Activated CD8-positive, alpha-beta memory T cell treated with anti-CD3 and anti-CD28 coated beads for 36 hours (primary cell): ENCODE results near the gene ANKRD44. TPM values are rescaled to one million over a fixed set of nuclear protein-coding genes. Genes with fewer than 3 reads are reported as not detected.

Experiments
- CTCF ChIA-PET: fragments of 350-600 bp; sonication (Branson Sonifier 250); formaldehyde crosslinking; loops from one replicate; lab custom pipeline; 2021; ENCODE audit warnings: antibody characterized with exemption; lab: Charles Lee
- POLR2A ChIA-PET: fragments of 350-600 bp; sonication (Branson Sonifier 250); formaldehyde crosslinking; loops from one replicate; lab custom pipeline; 2021; ENCODE audit warnings: antibody characterized with exemption; lab: Charles Lee
- total RNA-seq, 2 experiments: library from RNA; stranded (reverse); gene quantifications; one replicate each; pipeline ENCODE4 v1.2.3, GENCODE V29; 2021

Gene ANKRD44
- total RNA-seq, 2 experiments from 2014 or later: 119 to 130 TPM

DNA sequence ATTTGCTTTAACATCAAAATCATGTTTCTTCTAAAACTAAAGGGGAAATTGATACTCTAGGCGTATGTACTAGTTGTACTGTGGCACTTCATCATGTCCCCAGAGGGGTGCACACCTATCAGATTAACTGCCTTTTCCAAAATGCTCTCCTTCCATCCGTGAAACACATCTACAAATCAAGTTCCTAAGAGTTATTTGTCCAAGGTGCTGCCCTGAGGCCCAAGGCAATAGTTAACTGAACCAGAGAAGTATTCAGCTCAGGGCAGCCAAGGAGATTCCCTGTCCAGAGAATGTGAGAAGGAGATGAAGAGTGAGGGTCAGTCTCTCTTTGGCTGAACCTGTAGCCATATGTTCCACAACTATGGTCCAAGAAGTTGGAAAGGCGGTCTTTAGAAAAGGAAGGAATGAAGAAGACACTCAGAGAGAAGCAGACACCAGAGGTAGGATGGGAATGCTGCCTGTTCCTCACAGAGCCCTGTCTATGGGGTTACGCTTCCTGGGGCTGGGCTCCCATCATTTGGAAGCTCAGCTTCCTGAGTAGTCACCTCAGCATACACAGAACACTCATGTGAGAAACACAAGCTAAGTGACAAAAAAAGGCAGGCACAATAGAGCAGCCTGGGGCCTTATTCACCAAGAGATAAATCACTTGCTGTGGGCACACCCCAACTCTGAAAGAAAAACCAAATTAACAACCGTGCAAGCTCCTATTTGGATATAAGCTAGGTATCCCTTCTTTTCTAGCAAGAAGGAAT lies 55.6 kb downstream of the ANKRD44 start:
- CTCF ChIA-PET: interaction anchor here (1.0 to 1.3 kb wide), 3 partner anchors 25 to 69 kb away, joined by 3 to 4 read pairs (median 4); no protein-coding TSS in a partner anchor
- POLR2A ChIA-PET: interaction anchor here (0.8 to 1.0 kb wide), 2 partner anchors 10 to 17 kb away, joined by 3 to 4 read pairs; no protein-coding TSS in a partner anchor

DNA sequence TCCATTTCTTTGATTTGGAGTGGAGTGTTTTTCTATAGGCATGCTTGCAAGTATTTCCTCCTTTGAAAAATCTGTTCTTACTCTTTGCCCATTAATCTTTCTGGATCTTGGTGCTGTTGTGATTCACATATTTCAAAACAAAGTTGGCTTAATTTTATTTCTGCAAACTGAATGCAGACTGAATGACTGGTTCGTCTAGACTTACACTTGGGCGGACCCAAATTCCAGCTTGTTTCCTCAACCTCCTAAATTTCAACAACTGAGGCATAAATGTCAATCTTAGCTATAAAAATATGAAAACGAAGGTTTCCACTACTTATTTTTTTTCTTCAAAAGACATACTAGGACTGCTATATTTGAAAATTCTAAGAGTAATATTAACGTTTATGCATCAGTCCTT lies 59.0 kb downstream of the ANKRD44 start:
- CTCF ChIA-PET: interaction anchor here (0.6 to 1.3 kb wide), 3 partner anchors 12 to 30 kb away, joined by 3 to 4 read pairs (median 3); no protein-coding TSS in a partner anchor
- POLR2A ChIA-PET: no interaction called here

DNA sequence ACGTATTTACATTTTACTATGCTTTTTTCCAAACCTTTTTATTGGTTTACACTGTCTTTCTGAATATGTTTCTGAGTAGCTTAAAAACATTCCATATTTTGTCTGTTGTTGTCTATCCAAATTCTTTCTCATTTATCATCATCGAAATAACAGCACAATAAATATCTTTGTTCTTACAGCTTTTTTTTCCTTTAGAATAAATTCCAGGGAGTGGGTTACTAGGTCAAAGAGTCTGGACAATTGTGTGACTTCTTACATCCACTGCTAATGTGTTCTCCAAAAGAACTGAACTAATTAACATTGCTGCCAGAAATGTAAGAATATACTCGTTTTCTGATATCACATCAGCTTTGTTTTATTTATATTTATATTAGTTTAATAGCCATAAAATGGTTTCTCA lies 59.4 kb downstream of the ANKRD44 start:
- CTCF ChIA-PET: interaction anchor here (0.6 to 1.3 kb wide), 4 partner anchors 11 to 36 kb away, joined by 3 to 4 read pairs (median 3); no protein-coding TSS in a partner anchor

DNA sequence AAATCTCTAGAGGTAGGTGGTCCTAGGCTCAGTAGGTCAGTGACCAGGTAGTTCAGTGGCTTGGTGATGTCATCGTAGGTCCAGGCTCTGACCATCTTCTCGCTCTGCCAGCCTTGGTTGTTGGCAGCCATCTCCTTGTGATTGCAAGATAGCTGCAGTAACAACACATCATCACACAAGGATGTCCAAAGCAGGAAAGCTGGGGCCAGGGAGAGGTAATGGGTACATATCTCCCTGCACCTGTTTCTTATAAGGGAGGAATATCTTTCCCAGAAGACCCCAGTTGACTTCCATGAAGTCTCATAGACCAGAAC lies 60.5 kb downstream of the ANKRD44 start:
- POLR2A ChIA-PET: no interaction called here
- CTCF ChIA-PET: interaction anchor here (1.0 kb wide), 1 partner anchor 37 kb away, joined by 3 read pairs; no protein-coding TSS in a partner anchor

More for the DNA sequence above, 59.4 kb downstream of the ANKRD44 start:
- POLR2A ChIA-PET: no interaction called here

DNA sequence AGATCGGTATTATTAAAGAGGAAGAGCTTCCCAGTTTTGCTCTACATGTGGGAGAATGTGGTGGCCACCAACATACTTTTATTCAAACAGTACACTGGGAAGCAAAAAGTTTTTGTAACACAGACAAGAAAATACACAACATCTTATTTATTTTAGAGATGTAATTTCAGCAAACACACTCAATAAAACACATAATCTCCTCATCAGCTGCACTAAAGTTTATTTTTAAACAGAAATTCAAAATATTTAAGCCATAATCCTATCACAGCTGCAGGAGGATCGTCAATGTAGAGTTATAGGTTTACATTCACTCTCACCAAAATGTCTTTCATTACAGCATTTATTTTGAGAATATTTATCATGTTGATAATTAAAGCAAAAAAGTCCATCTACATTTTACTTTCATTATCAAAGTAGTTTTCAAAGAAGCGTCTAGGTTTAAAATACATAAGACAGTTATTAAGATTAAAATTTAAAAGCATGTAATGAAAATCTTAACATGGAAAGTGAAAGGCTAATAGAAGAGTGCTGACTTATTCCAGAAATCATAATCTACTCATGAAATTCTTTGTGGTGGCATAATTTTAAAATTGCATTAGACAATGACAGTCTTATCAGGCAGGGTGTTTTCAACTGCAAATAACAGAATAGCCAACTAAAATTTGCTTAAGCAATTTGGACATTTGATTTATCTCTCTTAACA lies 61.0 kb downstream of the ANKRD44 start:
- ChIA-PET CTCF (no interaction called here), POLR2A (interaction anchor here (0.6 kb wide), 1 partner anchor 96 kb away, joined by 8 read pairs; no protein-coding TSS in a partner anchor)

DNA sequence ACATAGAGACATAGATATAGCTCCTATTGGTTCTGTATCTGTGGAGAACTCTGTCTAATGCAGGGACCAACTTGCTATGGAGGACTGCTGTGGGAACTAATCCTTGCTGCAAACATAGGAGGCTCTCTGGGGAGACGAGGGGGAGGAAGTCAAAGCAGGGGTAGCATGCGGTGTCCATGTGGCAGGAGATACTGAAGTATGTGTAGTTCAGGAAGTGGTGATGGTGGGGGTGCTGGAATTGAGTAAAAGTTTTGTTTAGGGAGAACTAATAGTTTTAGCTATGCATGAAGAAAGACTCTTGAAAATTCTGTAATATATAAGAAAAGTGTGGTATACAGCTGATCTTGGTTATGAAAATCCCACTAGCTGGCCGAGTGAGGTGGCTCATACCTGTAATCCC lies 62.0 kb downstream of the ANKRD44 start:
- ChIA-PET CTCF (no interaction called here), POLR2A (interaction anchor here (0.6 to 1.1 kb wide), 2 partner anchors 95 to 1071 kb away, joined by 4 to 8 read pairs; no protein-coding TSS in a partner anchor)

DNA sequence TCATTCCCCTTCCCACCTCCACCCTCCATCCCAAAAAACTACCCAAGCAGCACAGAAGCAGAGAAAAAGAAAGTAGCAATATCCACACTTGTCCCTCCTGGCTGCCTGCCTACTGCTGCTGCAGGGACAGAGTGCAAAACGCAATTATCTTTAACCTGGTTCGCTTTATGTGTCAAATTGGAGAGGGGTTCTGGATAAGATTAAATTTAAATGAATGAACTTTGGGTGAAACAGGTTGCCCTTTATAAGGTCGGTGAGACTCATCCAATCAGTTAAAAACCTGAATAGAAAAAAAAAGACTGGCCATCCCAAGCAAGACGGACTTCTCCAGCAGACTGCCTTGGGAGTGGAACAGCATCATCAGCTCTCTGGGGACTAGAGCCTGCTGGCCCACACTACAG lies 62.6 kb downstream of the ANKRD44 start:
- POLR2A ChIA-PET: interaction anchor here (1.1 kb wide), 1 partner anchor 1070 kb away, joined by 4 read pairs; no protein-coding TSS in a partner anchor
- CTCF ChIA-PET: interaction anchor here (0.6 kb wide), 1 partner anchor 101 kb away, joined by 3 read pairs; no protein-coding TSS in a partner anchor

DNA sequence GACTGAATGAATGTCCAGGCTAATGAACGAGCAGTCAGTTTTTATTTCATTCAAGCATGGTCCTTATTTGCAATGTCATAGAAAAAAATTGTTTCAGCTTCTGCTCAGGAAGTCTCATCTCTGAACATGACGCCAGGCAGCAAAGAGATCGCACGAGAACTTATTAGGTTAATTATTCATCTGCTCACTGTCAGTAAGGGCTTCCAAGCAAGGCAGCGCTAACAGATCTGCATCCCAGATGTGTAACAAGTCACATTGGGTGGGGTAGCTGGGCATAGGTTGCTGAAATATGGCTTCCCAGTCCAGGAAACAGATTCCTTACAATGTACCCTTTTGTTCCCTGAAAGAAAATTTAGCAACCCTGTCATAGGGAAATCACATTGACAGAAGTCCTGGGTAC lies 63.5 kb downstream of the ANKRD44 start:
- POLR2A ChIA-PET: no interaction called here
- CTCF ChIA-PET: no interaction called here

DNA sequence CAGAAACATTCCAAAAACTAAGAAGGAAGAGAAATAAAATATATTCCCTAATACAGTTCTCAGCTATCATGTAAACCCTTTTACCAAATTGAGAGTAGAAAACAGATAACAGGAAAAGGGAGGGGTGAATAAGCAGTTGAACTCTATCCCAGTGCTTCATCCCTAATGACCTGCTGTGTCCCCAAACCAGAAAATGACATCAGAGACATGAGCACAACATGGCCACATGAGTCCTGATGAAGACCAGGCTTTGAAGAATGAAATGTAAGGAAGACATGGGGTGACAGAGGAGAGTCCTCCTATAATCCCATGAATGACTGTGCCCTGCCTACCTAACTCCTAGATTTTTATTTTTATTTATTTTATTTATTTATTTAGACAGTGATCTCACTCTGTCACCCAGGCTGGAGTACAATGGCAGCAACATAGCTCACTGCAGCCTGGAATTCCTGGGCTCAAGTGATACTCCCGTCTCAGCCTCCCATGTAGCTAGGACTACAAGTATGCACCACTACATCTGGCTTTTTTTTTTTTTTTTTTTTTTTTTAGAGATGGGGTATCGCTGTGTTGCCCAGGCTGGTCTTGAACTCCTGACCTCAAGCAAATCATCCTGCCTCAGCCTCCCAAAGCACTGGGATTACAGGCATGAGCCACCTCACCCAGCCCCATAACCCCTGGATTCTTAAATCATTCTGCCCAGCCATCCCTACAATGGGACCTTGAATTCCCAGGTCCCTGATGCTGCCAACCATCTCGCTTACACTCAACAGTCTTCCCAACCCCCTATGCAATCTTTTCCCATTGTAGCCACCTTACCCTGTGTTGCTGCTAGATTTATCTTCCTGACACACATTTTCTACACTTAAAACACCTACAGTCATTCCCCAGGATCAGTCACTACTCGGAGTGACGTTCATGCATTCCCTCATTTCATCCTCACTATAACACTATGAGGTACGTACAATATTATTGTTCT lies 64.5 kb downstream of the ANKRD44 start:
- POLR2A ChIA-PET: no interaction called here
- CTCF ChIA-PET: no interaction called here

DNA sequence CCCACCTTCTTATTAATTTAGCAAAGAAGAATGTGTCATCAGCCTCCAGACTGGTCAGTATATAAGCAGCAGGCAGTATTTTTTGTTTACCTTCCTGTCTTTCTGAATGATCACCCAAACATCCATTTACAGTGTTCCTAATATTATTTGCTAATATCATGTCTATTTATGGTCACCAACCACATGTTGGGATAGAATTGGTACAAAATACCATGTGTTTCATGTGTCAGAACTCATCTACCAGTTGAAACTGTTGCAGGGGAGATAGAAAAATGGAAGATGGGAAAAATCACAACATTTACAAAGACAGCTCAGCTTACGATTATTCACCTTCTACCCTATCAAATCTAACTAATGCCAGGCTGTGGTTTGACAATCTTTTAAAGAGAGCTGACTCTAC lies 66.2 kb downstream of the ANKRD44 start:
- ChIA-PET CTCF (interaction anchor here (0.7 to 1.1 kb wide), 2 partner anchors 11 to 12 kb away, joined by 3 to 4 read pairs; no protein-coding TSS in a partner anchor), POLR2A (interaction anchor here (1.1 kb wide), 1 partner anchor 11 kb away, joined by 3 read pairs; no protein-coding TSS in a partner anchor)

DNA sequence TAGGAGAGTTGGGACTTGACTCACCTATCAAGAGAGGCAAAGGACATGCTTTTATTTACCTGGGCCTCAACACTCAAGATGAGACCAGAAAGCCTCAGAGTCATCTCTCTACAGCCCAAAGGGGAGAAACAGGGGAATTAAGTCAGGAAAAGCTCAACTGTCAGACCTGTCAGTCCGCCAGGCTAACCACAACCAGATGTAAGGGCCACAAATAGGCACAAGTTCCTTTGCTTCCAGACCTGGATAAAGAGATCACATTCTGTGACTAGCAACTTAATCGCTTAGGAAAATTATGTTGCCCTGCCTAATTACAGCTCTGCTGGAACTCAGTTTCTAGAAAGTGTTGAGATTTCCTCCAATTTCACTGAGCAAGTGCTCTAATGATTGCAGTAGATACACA lies 67.9 kb downstream of the ANKRD44 start:
- CTCF ChIA-PET: interaction anchor here (1.0 to 1.3 kb wide), 2 partner anchors 45 to 53 kb away, joined by 3 read pairs; no protein-coding TSS in a partner anchor
- POLR2A ChIA-PET: no interaction called here

DNA sequence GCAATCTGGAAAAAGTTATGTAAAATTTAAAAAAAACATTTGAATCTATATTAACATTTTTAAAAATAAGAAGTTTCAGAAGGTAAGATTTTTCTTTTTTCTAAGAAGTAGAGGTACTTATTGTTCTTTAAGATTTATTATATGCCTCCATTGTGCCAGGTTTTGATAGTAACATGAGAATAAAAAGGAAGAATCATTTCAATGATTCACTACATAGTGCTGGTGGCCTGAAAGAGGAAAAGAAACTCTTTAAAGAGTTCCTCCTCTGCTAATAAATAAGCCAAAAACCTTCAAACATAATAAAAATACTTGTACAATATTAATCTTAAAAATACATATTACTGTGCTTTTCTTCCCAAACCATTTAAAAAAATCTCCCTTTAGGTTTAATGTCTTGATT lies 69.0 kb downstream of the ANKRD44 start:
- POLR2A ChIA-PET: interaction anchor here (0.6 kb wide), 1 partner anchor 49 kb away, joined by 3 read pairs; no protein-coding TSS in a partner anchor

DNA sequence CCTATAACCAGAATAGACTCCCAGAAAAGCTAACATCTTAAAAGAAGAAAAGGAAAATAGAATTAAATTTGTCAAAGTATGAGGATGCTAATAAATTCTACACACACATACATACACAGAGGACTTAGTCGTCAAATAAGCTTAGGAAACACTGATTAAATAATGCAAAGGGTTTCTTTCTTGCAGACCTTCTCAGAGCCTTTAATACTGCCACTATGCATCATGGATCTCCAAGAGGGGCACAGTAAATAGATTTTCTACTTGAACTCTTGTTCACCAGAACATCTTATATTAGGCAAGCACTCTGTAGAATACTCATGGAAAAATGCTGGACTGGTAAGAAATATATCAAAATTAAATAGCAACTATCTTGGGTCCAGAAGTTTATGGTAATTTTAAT lies 69.4 kb downstream of the ANKRD44 start:
- POLR2A ChIA-PET: interaction anchor here (0.6 kb wide), 1 partner anchor 49 kb away, joined by 3 read pairs; no protein-coding TSS in a partner anchor
- CTCF ChIA-PET: interaction anchor here (0.6 to 1.6 kb wide), 4 partner anchors 11 to 109 kb away, joined by 3 to 6 read pairs (median 4); no protein-coding TSS in a partner anchor

More for the DNA sequence above, 69.0 kb downstream of the ANKRD44 start:
- CTCF ChIA-PET: interaction anchor here (1.6 kb wide), 1 partner anchor 30 kb away, joined by 5 read pairs; no protein-coding TSS in a partner anchor

DNA sequence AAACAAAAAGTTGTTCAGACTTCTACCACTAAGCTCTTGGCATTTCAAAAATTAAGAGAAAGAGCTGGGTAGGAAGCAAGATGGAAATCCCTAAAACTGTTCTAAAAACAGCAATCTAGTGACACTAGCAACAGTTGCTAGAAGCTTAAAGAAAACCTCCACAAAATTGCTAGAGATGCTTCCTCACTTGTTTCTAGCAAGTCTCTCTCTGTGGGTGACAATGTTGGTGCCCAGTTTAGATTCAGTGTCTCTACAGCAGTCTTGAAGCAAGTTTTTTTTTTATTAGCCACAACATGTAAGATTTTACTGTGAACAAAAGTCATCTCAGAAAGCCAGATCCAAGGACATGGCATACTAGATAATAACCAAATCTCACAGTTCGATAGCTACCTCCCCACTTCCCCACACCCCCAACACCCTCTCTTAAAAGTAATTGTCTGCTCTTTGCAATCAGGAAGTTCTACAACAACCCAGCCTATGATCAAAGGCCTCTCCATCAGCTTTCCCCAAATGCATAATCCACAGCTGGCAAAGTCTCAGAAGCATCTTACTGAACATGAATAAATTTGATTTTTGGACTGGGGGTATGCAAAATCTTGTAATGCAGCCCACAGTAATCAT lies 70.0 kb downstream of the ANKRD44 start:
- ChIA-PET CTCF (interaction anchor here (0.6 to 1.8 kb wide), 8 partner anchors 11 to 110 kb away, joined by 3 to 6 read pairs (median 4); no protein-coding TSS in a partner anchor), POLR2A (interaction anchor here (0.6 to 0.8 kb wide), 5 partner anchors 24 to 259 kb away, joined by 3 to 8 read pairs (median 3); partner anchors contain the start of gene HSPD1)

DNA sequence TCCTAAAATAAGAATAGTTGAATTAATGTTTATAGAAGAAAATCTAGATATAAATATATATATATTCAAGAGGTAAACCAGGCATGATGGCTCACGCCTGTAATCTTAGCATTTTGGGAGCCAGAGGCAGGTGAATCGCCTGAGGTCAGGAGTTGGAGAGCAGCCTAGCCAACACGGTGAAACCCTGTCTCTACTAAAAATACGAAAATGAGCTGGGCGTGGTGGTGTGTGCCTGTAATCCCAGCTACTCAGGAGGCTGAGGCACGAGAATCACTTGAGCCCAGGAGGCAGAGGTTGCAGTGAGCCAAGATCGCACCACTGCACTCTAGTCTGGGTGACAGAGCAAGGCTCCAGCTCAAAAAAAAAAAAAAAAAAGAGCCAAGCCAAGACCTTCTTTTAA lies 70.6 kb downstream of the ANKRD44 start:
- ChIA-PET CTCF (interaction anchor here (0.7 to 1.8 kb wide), 7 partner anchors 10 to 48 kb away, joined by 3 to 6 read pairs (median 4); no protein-coding TSS in a partner anchor), POLR2A (interaction anchor here (0.6 to 0.8 kb wide), 5 partner anchors 23 to 260 kb away, joined by 3 to 8 read pairs (median 3); partner anchors contain the start of gene HSPD1)

DNA sequence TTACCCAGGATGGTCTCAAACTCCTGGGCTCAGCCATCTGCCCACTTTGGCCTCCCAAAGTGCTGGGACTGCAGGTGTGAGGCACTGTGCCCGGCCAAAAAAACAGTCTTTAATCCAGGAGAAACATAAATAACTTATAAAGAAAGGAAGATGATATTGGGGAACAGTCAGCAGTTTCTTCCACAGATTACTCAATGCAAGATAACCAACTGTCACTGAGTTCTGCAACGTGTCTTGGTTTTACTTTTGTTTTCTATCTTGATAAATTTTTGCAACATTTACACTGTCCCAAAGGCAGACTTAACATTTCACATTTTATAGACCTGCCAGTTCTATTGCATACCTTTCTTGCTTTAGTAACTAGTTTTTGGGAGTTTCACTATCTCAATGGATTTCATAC lies 71.1 kb downstream of the ANKRD44 start:
- CTCF ChIA-PET: interaction anchor here (1.4 to 1.8 kb wide), 4 partner anchors 12 to 42 kb away, joined by 3 to 4 read pairs (median 4); no protein-coding TSS in a partner anchor
- POLR2A ChIA-PET: interaction anchor here (0.8 kb wide), 1 partner anchor 68 kb away, joined by 3 read pairs; no protein-coding TSS in a partner anchor

DNA sequence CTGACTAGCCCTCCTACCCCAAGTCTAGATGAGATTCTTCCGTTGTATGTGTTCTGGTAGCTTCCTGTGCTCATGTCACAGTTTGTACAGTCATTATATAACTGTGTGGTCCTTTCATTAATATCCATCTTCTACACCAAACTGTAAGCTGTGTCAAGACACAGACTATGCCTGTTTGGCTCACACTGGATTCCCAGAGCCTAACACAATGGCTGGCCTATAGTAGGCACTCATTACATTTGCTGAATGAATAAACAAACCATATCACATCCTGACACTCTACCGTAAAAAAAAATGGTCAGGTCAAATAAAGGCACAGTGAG lies 72.6 kb downstream of the ANKRD44 start:
- CTCF ChIA-PET: interaction anchor here (0.6 to 1.7 kb wide), 8 partner anchors 8 to 46 kb away, joined by 3 to 6 read pairs (median 3); no protein-coding TSS in a partner anchor
- POLR2A ChIA-PET: interaction anchor here (1.1 to 1.7 kb wide), 3 partner anchors 18 to 72 kb away, joined by 4 to 7 read pairs (median 7); partner anchors contain the start of gene ANKRD44
